ENCODE measurements around the gene RYR3.

GRCh38 chr15:33370623-33371020, 59.9 kb downstream of the RYR3 start:
- TF ChIP-seq, protein P1, sequence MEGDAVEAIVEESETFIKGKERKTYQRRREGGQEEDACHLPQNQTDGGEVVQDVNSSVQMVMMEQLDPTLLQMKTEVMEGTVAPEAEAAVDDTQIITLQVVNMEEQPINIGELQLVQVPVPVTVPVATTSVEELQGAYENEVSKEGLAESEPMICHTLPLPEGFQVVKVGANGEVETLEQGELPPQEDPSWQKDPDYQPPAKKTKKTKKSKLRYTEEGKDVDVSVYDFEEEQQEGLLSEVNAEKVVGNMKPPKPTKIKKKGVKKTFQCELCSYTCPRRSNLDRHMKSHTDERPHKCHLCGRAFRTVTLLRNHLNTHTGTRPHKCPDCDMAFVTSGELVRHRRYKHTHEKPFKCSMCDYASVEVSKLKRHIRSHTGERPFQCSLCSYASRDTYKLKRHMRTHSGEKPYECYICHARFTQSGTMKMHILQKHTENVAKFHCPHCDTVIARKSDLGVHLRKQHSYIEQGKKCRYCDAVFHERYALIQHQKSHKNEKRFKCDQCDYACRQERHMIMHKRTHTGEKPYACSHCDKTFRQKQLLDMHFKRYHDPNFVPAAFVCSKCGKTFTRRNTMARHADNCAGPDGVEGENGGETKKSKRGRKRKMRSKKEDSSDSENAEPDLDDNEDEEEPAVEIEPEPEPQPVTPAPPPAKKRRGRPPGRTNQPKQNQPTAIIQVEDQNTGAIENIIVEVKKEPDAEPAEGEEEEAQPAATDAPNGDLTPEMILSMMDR (IDR thresholded peaks at IDR 0.05 in 2 of 3, conservative IDR thresholded peaks at IDR 0.05 in 1 of 3; ENCODE audit: control insufficient read depth in 2 of 3, extremely low read depth in 1 of 3, insufficient read depth in 1 of 3, low read depth in 3 of 3, low read length in 3 of 3), result no peak
- TF ChIP-seq RCOR1 (conservative IDR thresholded peaks at IDR 0.05; ENCODE audit: low read depth, low read length), result no peak
- TF ChIP-seq ATF2 (IDR thresholded peaks at IDR 0.05; ENCODE audit: low read length), result no peak
